Activated CD8-positive, alpha-beta memory T cell treated with anti-CD3 and anti-CD28 coated beads, Interleukin-2, amount 50 U/mL, for 24 hours (primary cell): ENCODE results near the gene TAOK1.

Experiments
- DNase-seq: peaks from one replicate; pipeline ENCODE4 v3.0.0-alpha.2; 2020; ENCODE audit errors: extremely low read depth

The TAOK1 gene

GRCh38 chr17:29584452-29585079, 194.4 kb downstream of the TAOK1 start:
- DNase-seq: no peak

GRCh38 chr17:29585080-29585751, 195.1 kb downstream of the TAOK1 start:
- no peak for DNase-seq

GRCh38 chr17:29586676-29587469, 196.7 kb downstream of the TAOK1 start:
- no peak for DNase-seq

GRCh38 chr17:29587591-29587990, 197.4 kb downstream of the TAOK1 start:
- no peak for DNase-seq

- DNase-seq: no peak
Measured at GRCh38 chr17:29588017-29588561, 197.9 kb downstream of the TAOK1 start.

- DNase-seq: no peak
Measured at GRCh38 chr17:29588562-29589411, 198.6 kb downstream of the TAOK1 start.

GRCh38 chr17:29589524-29590410, 199.6 kb downstream of the TAOK1 start, which contains the start of gene GIT1:
Gene GIT1 (minus strand): TSS chr17:29589648. CDS start chr17:29589378, 270 bp downstream.
- DNase-seq: no peak

GRCh38 chr17:29590411-29591145, 200.4 kb downstream of the TAOK1 start:
- no peak for DNase-seq

- DNase-seq: no peak
Measured at GRCh38 chr17:29591146-29591736, 201.1 kb downstream of the TAOK1 start.

- DNase-seq: no peak
Measured at GRCh38 chr17:29591737-29592608, 201.8 kb downstream of the TAOK1 start.

GRCh38 chr17:29592850-29593551, 202.8 kb downstream of the TAOK1 start, which contains the start of gene ANKRD13B:
Gene ANKRD13B (plus strand): TSS chr17:29593132. CDS start chr17:29593622, 490 bp downstream.
- no peak for DNase-seq

GRCh38 chr17:29593591-29594518, 203.7 kb downstream of the TAOK1 start:
- DNase-seq: no peak

- no peak for DNase-seq
Measured at GRCh38 chr17:29594519-29595090, 204.4 kb downstream of the TAOK1 start.

GRCh38 chr17:29595107-29595942, 205.2 kb downstream of the TAOK1 start:
- no peak for DNase-seq
